ENCODE measurements around the gene IGFBP2. TPM values are rescaled to one million over a fixed set of nuclear protein-coding genes. Genes with fewer than 3 reads are reported as not detected.

IGFBP2 gene
- total and polyA plus RNA-seq, 2 donors (not counting 1 experiment from before 2014, with no cell fraction given), result not detected

DNA sequence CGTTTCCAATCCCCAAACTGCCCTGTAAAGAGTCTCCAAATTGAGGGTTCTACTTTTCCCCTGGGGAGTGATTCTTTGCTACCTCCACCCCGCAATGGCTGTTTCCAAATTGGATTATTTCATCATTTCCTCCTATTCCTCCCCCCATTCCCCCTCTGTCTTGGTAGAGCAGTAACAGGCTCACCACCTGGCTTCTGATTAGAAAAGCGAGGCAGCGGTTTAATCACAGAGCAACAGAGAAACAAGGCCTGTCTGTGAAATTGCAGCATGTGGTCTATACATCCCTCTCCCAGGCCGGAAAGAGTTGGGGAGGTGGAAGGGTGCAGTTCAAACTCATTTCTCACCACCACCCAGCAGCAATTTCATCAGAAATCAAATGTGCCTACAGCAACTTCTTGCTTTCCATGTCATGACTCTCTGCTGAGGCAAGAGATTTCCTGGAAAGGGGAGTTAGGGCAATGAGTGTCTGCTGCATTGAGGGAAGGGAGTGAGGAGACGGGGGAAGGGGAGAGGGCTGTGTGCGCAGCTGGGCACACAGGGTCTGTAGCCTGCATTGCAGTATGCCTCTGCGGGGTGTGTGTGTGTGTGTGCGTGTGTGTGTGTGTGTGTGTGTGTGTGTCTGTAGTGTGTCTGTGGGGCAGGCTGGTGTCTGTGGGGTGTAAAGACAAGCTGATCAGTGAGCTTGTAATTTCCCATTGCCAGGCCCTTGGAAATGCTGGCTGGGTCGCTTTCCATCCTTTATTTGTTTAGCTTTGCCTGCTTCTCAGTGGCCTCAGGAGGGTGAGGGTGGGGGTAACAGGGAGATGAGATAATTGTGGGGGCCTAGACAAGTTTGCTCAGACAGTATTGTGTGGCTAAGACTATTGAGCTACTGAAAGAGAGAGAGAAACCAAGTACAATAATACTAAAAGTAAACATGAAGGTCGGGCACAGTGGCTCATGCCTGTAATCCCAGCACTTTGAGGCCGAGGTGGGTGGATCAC lies 13.5 kb upstream of the IGFBP2 start:
- ATAC-seq (ENCODE audit: low read depth) (no peak), DNase-seq (no peak)
- TF ChIP-seq, protein P1, sequence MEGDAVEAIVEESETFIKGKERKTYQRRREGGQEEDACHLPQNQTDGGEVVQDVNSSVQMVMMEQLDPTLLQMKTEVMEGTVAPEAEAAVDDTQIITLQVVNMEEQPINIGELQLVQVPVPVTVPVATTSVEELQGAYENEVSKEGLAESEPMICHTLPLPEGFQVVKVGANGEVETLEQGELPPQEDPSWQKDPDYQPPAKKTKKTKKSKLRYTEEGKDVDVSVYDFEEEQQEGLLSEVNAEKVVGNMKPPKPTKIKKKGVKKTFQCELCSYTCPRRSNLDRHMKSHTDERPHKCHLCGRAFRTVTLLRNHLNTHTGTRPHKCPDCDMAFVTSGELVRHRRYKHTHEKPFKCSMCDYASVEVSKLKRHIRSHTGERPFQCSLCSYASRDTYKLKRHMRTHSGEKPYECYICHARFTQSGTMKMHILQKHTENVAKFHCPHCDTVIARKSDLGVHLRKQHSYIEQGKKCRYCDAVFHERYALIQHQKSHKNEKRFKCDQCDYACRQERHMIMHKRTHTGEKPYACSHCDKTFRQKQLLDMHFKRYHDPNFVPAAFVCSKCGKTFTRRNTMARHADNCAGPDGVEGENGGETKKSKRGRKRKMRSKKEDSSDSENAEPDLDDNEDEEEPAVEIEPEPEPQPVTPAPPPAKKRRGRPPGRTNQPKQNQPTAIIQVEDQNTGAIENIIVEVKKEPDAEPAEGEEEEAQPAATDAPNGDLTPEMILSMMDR (IDR thresholded peaks at IDR 0.05), result no peak
- TF ChIP-seq EZH2 (IDR thresholded peaks at IDR 0.05; ENCODE audit: borderline replicate concordance, insufficient read depth, low read depth, low read length, poor library complexity, severe bottlenecking), result no peak
- ChIA-PET CTCF (no interaction called here), POLR2A (no interaction called here)
- Histone ChIP-seq H3K4me1 (ENCODE audit: control insufficient read depth in 2 of 2, insufficient read depth in 2 of 2, low read length in 2 of 2) (no peaks in the 10 kb centered on the region), H3K79me2 (ENCODE audit: control insufficient read depth, insufficient read depth, low read length) (no peaks in the 10 kb centered on the region), H4K20me1 (ENCODE audit: control insufficient read depth, insufficient read depth, low read length, poor library complexity, severe bottlenecking) (no peaks in the 10 kb centered on the region), H3K9ac (ENCODE audit: low read length) (no peak overlapping the region), H3K4me3 (ENCODE audit: control extremely low read depth in 1 of 5, extremely low read depth in 1 of 5, insufficient read depth in 1 of 5, low read depth in 2 of 5, low read length in 4 of 5) (no peak overlapping the region), H3K27ac (ENCODE audit: low read length in 2 of 2) (no peak overlapping the region), H3K36me3 (replicated peaks in 1 of 2; ENCODE audit: control extremely low read depth in 1 of 2, control insufficient read depth in 1 of 2, extremely low read depth in 1 of 2, insufficient read depth in 2 of 2, low read length in 1 of 2) (no peaks in the 10 kb centered on the region), H2AFZ (ENCODE audit: insufficient read depth, low read depth, low read length, poor library complexity, severe bottlenecking) (no peak overlapping the region), H3K4me2 (replicated peaks; ENCODE audit: low read depth, low read length, poor library complexity, severe bottlenecking) (no peak overlapping the region), H3K27me3 (replicated peaks in 1 of 4; ENCODE audit: control extremely low read depth in 1 of 4, control insufficient read depth in 3 of 4, insufficient read depth in 4 of 4, low read length in 3 of 4) (no peaks in the 10 kb centered on the region), H3K9me3 (ENCODE audit: control extremely low read depth in 1 of 3, control insufficient read depth in 2 of 3, insufficient read depth in 1 of 3, low read length in 2 of 3) (peaks cover 0 to 8% (median 0%) of the 10 kb centered on the region in 3 donors)
- WGBS (ENCODE audit: insufficient coverage), result 74% methylated on average over 9 of the region's 12 CpGs
- Mint-ChIP-seq H3K27ac (no peak overlapping the region), H3K27me3 (peaks cover 10% of the 10 kb centered on the region), H3K4me1 (no peaks in the 10 kb centered on the region), H3K9me3 (ENCODE audit: insufficient read depth) (peaks cover 2% of the 10 kb centered on the region), H3K4me3 (no peak overlapping the region)
- intact Hi-C loops (cut with micrococcal nuclease), result no loop called here

DNA sequence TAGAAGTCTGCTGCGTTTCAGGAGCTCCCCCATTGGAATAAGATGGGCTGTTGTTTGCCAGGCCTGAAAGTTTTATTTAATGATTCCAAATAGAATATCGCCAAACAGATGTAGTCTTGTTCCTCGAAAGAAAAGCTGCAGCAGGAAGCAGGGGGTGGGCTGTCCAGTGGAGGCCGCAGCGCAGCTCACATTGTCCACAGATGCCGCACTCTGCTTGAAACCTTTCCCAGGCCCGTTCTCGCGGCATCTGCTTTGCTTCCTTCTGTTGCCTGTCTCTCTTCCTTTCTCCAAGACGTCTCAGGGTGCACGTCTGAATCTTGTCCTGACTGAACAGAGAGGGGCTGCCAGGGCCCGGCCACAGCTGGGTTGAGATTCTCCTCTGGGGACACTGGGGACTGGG lies 12.4 kb upstream of the IGFBP2 start:
- POLR2A ChIA-PET, result no interaction called here
- Histone ChIP-seq H3K36me3 (replicated peaks in 1 of 2; ENCODE audit: control extremely low read depth in 1 of 2, control insufficient read depth in 1 of 2, extremely low read depth in 1 of 2, insufficient read depth in 2 of 2, low read length in 1 of 2) (no peaks in the 10 kb centered on the region), H3K27ac (ENCODE audit: low read length in 2 of 2) (no peak overlapping the region), H3K9me3 (ENCODE audit: control extremely low read depth in 1 of 3, control insufficient read depth in 2 of 3, insufficient read depth in 1 of 3, low read length in 2 of 3) (peaks cover 0 to 8% (median 0%) of the 10 kb centered on the region in 3 donors), H3K4me2 (replicated peaks; ENCODE audit: low read depth, low read length, poor library complexity, severe bottlenecking) (no peak overlapping the region), H3K27me3 (replicated peaks in 1 of 4; ENCODE audit: control extremely low read depth in 1 of 4, control insufficient read depth in 3 of 4, insufficient read depth in 4 of 4, low read length in 3 of 4) (no peaks in the 10 kb centered on the region), H3K79me2 (ENCODE audit: control insufficient read depth, insufficient read depth, low read length) (no peaks in the 10 kb centered on the region), H3K4me3 (ENCODE audit: control extremely low read depth in 1 of 5, extremely low read depth in 1 of 5, insufficient read depth in 1 of 5, low read depth in 2 of 5, low read length in 4 of 5) (no peak overlapping the region), H3K4me1 (ENCODE audit: control insufficient read depth in 2 of 2, insufficient read depth in 2 of 2, low read length in 2 of 2) (no peaks in the 10 kb centered on the region), H2AFZ (ENCODE audit: insufficient read depth, low read depth, low read length, poor library complexity, severe bottlenecking) (no peak overlapping the region), H4K20me1 (ENCODE audit: control insufficient read depth, insufficient read depth, low read length, poor library complexity, severe bottlenecking) (no peaks in the 10 kb centered on the region), H3K9ac (ENCODE audit: low read length) (no peak overlapping the region)
- intact Hi-C loops (cut with micrococcal nuclease), result no loop called here
- CTCF ChIA-PET, result interaction anchor here (0.8 kb wide), 1 partner anchor 1368 kb away, joined by 4 read pairs; no protein-coding TSS in a partner anchor
- Mint-ChIP-seq H3K4me3 (no peak overlapping the region), H3K27ac (no peak overlapping the region), H3K27me3 (peaks cover 10% of the 10 kb centered on the region), H3K9me3 (ENCODE audit: insufficient read depth) (peaks cover 2% of the 10 kb centered on the region), H3K4me1 (no peaks in the 10 kb centered on the region)
- TF ChIP-seq, protein P1 (IDR thresholded peaks at IDR 0.05), result no peak
- TF ChIP-seq EZH2 (IDR thresholded peaks at IDR 0.05; ENCODE audit: borderline replicate concordance, insufficient read depth, low read depth, low read length, poor library complexity, severe bottlenecking), result no peak
- ATAC-seq (ENCODE audit: low read depth) (no peak), DNase-seq (no peak)
- WGBS (ENCODE audit: insufficient coverage), result 84% methylated on average over 12 of the region's 12 CpGs
